ENCODE measurements around the gene DCUN1D3.

DCUN1D3 gene

GRCh38 chr16:20874088-20874581 lies 26.0 kb downstream of the DCUN1D3 start:
- no peak overlapping the region for H3K4me3 ChIP-seq (ENCODE audit: low read depth, low read length)
- H3K4me1 ChIP-seq (ENCODE audit: control insufficient read depth, insufficient read depth, low read length, unreplicated experiment) = peaks cover 28% of the 10 kb centered on the region
- H3K79me2 ChIP-seq (ENCODE audit: control insufficient read depth, insufficient read depth, low read length, unreplicated experiment) = peaks cover 92% of the 10 kb centered on the region

DNA sequence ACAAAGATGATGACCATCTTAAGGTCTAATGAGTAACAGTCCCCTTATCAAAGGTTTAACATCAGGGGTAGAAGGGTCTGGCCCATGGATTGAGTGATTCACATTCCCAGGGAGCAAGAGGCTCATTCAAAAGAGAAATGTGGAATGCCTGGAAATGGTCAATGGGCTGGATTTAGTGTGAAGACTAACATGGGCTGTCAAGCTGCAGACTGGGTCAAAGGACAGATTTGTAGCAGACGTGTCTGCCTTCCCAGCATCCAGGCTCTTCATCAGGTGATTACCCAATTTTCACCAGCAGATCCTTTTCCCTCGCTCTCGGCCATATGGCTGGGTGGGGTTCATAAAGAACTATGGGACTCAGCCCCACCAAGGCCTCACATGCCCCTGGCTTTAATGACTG lies 26.8 kb downstream of the DCUN1D3 start:
- Histone ChIP-seq H3K4me3 (ENCODE audit: low read depth, low read length) (no peak overlapping the region), H3K27ac (ENCODE audit: low read depth, low read length) (no peak overlapping the region), H3K4me1 (ENCODE audit: control insufficient read depth, insufficient read depth, low read length, unreplicated experiment) (peaks cover 28% of the 10 kb centered on the region), H3K36me3 (ENCODE audit: insufficient read depth, low read length) (no peaks in the 10 kb centered on the region; the same call in 1 of the 2 replicates), H3K79me2 (ENCODE audit: control insufficient read depth, insufficient read depth, low read length, unreplicated experiment) (peaks cover 94% of the 10 kb centered on the region), H3K27me3 (ENCODE audit: insufficient read depth, low read length) (no peaks in the 10 kb centered on the region), H2AFZ (ENCODE audit: low read length, unreplicated experiment) (no peak overlapping the region)

More at GRCh38 chr16:20874088-20874581, 26.0 kb downstream of the DCUN1D3 start:
- Histone ChIP-seq H2AFZ (ENCODE audit: low read length, unreplicated experiment) (no peak overlapping the region), H3K27ac (ENCODE audit: low read depth, low read length) (no peak overlapping the region), H3K36me3 (ENCODE audit: insufficient read depth, low read length) (no peaks in the 10 kb centered on the region; the same call in 1 of the 2 replicates), H3K27me3 (ENCODE audit: insufficient read depth, low read length) (no peaks in the 10 kb centered on the region)

- Histone ChIP-seq H3K4me1 (ENCODE audit: control insufficient read depth, insufficient read depth, low read length, unreplicated experiment) (peaks cover 38% of the 10 kb centered on the region), H3K27ac (ENCODE audit: low read depth, low read length) (no peak overlapping the region), H3K36me3 (ENCODE audit: insufficient read depth, low read length) (no peaks in the 10 kb centered on the region; the same call in 1 of the 2 replicates), H3K4me3 (ENCODE audit: low read depth, low read length) (no peak overlapping the region), H3K79me2 (ENCODE audit: control insufficient read depth, insufficient read depth, low read length, unreplicated experiment) (peaks cover 94% of the 10 kb centered on the region), H3K27me3 (ENCODE audit: insufficient read depth, low read length) (no peaks in the 10 kb centered on the region), H2AFZ (ENCODE audit: low read length, unreplicated experiment) (no peak overlapping the region)
Observed at GRCh38 chr16:20871941-20872815, 28.0 kb downstream of the DCUN1D3 start.

- Histone ChIP-seq H2AFZ (ENCODE audit: low read length, unreplicated experiment) (no peak overlapping the region), H3K4me1 (ENCODE audit: control insufficient read depth, insufficient read depth, low read length, unreplicated experiment) (peaks cover 47% of the 10 kb centered on the region), H3K79me2 (ENCODE audit: control insufficient read depth, insufficient read depth, low read length, unreplicated experiment) (peaks cover 94% of the 10 kb centered on the region), H3K4me3 (ENCODE audit: low read depth, low read length) (no peak overlapping the region), H3K27me3 (ENCODE audit: insufficient read depth, low read length) (no peaks in the 10 kb centered on the region), H3K27ac (ENCODE audit: low read depth, low read length) (no peak overlapping the region), H3K36me3 (ENCODE audit: insufficient read depth, low read length) (no peaks in the 10 kb centered on the region)
Observed at GRCh38 chr16:20871258-20871657, 28.9 kb downstream of the DCUN1D3 start.

- Histone ChIP-seq H2AFZ (ENCODE audit: low read length, unreplicated experiment) (no peak overlapping the region), H3K4me1 (ENCODE audit: control insufficient read depth, insufficient read depth, low read length, unreplicated experiment) (peaks cover 57% of the 10 kb centered on the region), H3K27me3 (ENCODE audit: insufficient read depth, low read length) (no peaks in the 10 kb centered on the region), H3K4me3 (ENCODE audit: low read depth, low read length) (no peak overlapping the region), H3K79me2 (ENCODE audit: control insufficient read depth, insufficient read depth, low read length, unreplicated experiment) (peaks cover 93% of the 10 kb centered on the region), H3K36me3 (ENCODE audit: insufficient read depth, low read length) (no peaks in the 10 kb centered on the region), H3K27ac (ENCODE audit: low read depth, low read length) (no peak overlapping the region)
Observed at GRCh38 chr16:20870122-20870820, 29.9 kb downstream of the DCUN1D3 start.

DNA sequence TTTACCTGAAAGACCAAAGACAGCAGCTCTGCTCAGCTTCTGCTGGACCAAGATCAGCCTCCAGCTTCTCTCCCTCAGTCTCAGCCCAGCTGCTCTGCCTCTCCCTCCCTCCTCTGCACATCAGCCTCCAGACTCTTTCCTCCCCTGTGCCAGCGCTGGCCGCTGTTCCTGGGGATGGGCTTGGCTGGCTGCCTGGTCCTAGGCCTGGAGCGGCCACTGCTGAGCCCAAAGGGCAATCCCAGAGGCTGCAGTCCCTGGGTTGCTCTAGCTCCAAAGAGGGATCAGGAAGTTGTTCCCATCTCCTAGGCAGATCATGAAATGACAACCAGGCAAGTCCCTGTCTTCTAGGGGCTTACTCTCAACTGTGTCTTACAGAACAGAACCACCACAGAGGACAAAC lies 31.3 kb downstream of the DCUN1D3 start:
- no peaks in the 10 kb centered on the region for H3K27me3 ChIP-seq (ENCODE audit: insufficient read depth, low read length)
- peaks cover 93% of the 10 kb centered on the region for H3K79me2 ChIP-seq (ENCODE audit: control insufficient read depth, insufficient read depth, low read length, unreplicated experiment)
- no peak overlapping the region for H2AFZ ChIP-seq (ENCODE audit: low read length, unreplicated experiment)
- peaks cover 53% of the 10 kb centered on the region for H3K4me1 ChIP-seq (ENCODE audit: control insufficient read depth, insufficient read depth, low read length, unreplicated experiment)
- no peak overlapping the region for H3K4me3 ChIP-seq (ENCODE audit: low read depth, low read length)
- H3K36me3 ChIP-seq (ENCODE audit: insufficient read depth, low read length) = no peaks in the 10 kb centered on the region
- H3K27ac ChIP-seq (ENCODE audit: low read depth, low read length) = peak overlapping the region; percentile 13; the same call in 1 of the 2 replicates

- no peaks in the 10 kb centered on the region for H3K27me3 ChIP-seq (ENCODE audit: insufficient read depth, low read length)
- H2AFZ ChIP-seq (ENCODE audit: low read length, unreplicated experiment) = no peak overlapping the region
- peaks cover 93% of the 10 kb centered on the region for H3K79me2 ChIP-seq (ENCODE audit: control insufficient read depth, insufficient read depth, low read length, unreplicated experiment)
- no peaks in the 10 kb centered on the region; the same call in 1 of the 2 replicates for H3K36me3 ChIP-seq (ENCODE audit: insufficient read depth, low read length)
- H3K27ac ChIP-seq (ENCODE audit: low read depth, low read length) = 0 out of 2 replicates have a peak overlapping the region, but pooled peaks have one; percentile 10
- H3K4me1 ChIP-seq (ENCODE audit: control insufficient read depth, insufficient read depth, low read length, unreplicated experiment) = peaks cover 49% of the 10 kb centered on the region
- H3K4me3 ChIP-seq (ENCODE audit: low read depth, low read length) = no peak overlapping the region
Observed at GRCh38 chr16:20867585-20867984, 32.6 kb downstream of the DCUN1D3 start.

DNA sequence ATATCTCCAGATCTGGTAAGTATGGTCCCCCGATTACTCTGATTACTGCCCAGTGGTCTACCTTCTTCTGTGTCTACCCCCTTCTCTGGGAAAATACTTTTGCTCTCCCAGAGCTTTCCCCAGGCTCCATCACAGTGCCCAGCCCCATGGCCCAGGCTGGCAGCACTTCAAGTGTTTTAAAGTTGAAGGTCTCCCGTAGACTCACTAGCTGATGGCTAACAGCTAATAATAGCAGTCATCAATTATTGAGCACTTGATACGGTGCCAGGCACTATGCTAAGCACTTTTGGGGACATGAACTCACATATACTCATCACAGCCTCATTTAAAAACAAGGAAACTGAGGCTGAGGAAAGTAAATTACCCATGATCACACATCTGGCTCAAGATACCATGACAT lies 33.4 kb downstream of the DCUN1D3 start:
- peak overlapping the region; percentile 96 for H3K27ac ChIP-seq (ENCODE audit: low read depth, low read length)
- no peaks in the 10 kb centered on the region for H3K27me3 ChIP-seq (ENCODE audit: insufficient read depth, low read length)
- no peak overlapping the region for H2AFZ ChIP-seq (ENCODE audit: low read length, unreplicated experiment)
- peaks cover 49% of the 10 kb centered on the region for H3K4me1 ChIP-seq (ENCODE audit: control insufficient read depth, insufficient read depth, low read length, unreplicated experiment)
- peaks cover 93% of the 10 kb centered on the region for H3K79me2 ChIP-seq (ENCODE audit: control insufficient read depth, insufficient read depth, low read length, unreplicated experiment)
- H3K36me3 ChIP-seq (ENCODE audit: insufficient read depth, low read length) = peaks cover 5% of the 10 kb centered on the region; the same call in 1 of the 2 replicates
- H3K4me3 ChIP-seq (ENCODE audit: low read depth, low read length) = no peak overlapping the region

- H3K4me1 ChIP-seq (ENCODE audit: control insufficient read depth, insufficient read depth, low read length, unreplicated experiment) = peaks cover 49% of the 10 kb centered on the region
- H3K4me3 ChIP-seq (ENCODE audit: low read depth, low read length) = peak overlapping the region; percentile 41; the same call in 1 of the 2 replicates
- H3K36me3 ChIP-seq (ENCODE audit: insufficient read depth, low read length) = peaks cover 7% of the 10 kb centered on the region; the same call in 1 of the 2 replicates
- no peak overlapping the region for H2AFZ ChIP-seq (ENCODE audit: low read length, unreplicated experiment)
- peaks cover 92% of the 10 kb centered on the region for H3K79me2 ChIP-seq (ENCODE audit: control insufficient read depth, insufficient read depth, low read length, unreplicated experiment)
- H3K27me3 ChIP-seq (ENCODE audit: insufficient read depth, low read length) = no peaks in the 10 kb centered on the region
- H3K27ac ChIP-seq (ENCODE audit: low read depth, low read length) = peak overlapping the region; percentile 96
Observed at GRCh38 chr16:20866145-20866772, 33.9 kb downstream of the DCUN1D3 start.

- Histone ChIP-seq H2AFZ (ENCODE audit: low read length, unreplicated experiment) (peak overlapping the region; percentile 9), H3K79me2 (ENCODE audit: control insufficient read depth, insufficient read depth, low read length, unreplicated experiment) (peaks cover 86% of the 10 kb centered on the region), H3K27me3 (ENCODE audit: insufficient read depth, low read length) (no peaks in the 10 kb centered on the region), H3K4me1 (ENCODE audit: control insufficient read depth, insufficient read depth, low read length, unreplicated experiment) (peaks cover 49% of the 10 kb centered on the region), H3K36me3 (ENCODE audit: insufficient read depth, low read length) (peaks cover 7% of the 10 kb centered on the region), H3K4me3 (ENCODE audit: low read depth, low read length) (peak overlapping the region; percentile 41; the same call in 1 of the 2 replicates), H3K27ac (ENCODE audit: low read depth, low read length) (peak overlapping the region; percentile 96)
Observed at GRCh38 chr16:20865420-20866131, 34.6 kb downstream of the DCUN1D3 start.

Measured in ACC112 (cell line).